ENCODE data around the gene LEKR1. TPM values are rescaled to one million over a fixed set of nuclear protein-coding genes. Genes with fewer than 3 reads are reported as not detected.

The LEKR1 gene
- total and polyA plus RNA-seq, 2 of the 13 experiments (the other 11 are each of a cell fraction or from before 2014, with no cell fraction given): 0.49 to 1.5 TPM

GRCh38 chr3:157088601-157089454 is 262.7 kb downstream of the LEKR1 start (continued):
- peak; percentile 65 to 84; a peak in 3 of 4 replicates for TF ChIP-seq HMGXB4 (CRISPR knock-in tag; IDR thresholded peaks at IDR 0.05; ENCODE audit: borderline replicate concordance in 1 of 2, low read depth in 1 of 2)
- peak; percentile 84; the same call in 1 of the 2 replicates for TF ChIP-seq ZNF225 (CRISPR knock-in tag; IDR thresholded peaks at IDR 0.05)
- TF ChIP-seq ZNF589 (CRISPR knock-in tag; conservative IDR thresholded peaks at IDR 0.05): peak; percentile 83
- peak; percentile 78; the same call in 1 of the 2 replicates for TF ChIP-seq ZNF780A (CRISPR knock-in tag; IDR thresholded peaks at IDR 0.05)
- no peak for TF ChIP-seq ZNF850 (CRISPR knock-in tag; conservative IDR thresholded peaks at IDR 0.05)
- TF ChIP-seq ZNF282 (IDR thresholded peaks at IDR 0.05; ENCODE audit: partially characterized antibody): no peak
- TF ChIP-seq PAX8 (CRISPR knock-in tag; IDR thresholded peaks at IDR 0.05; ENCODE audit: borderline replicate concordance): peak; percentile 89; the same call in 1 of the 2 replicates
- TF ChIP-seq ZNF710 (CRISPR knock-in tag; IDR thresholded peaks at IDR 0.05; ENCODE audit: borderline replicate concordance): peak; percentile 91
- peak; percentile 74; the same call in 1 of the 2 replicates for TF ChIP-seq HINFP (CRISPR knock-in tag; IDR thresholded peaks at IDR 0.05; ENCODE audit: low read depth)
- no peak; the same call in 1 of the 2 replicates for TF ChIP-seq ZXDC (CRISPR knock-in tag; IDR thresholded peaks at IDR 0.05)
- peak; percentile 88 for TF ChIP-seq THAP7 (CRISPR knock-in tag; IDR thresholded peaks at IDR 0.05)
- TF ChIP-seq ASH2L (IDR thresholded peaks at IDR 0.05; ENCODE audit: insufficient read length, low read depth, low read length): peak; percentile 87
- TF ChIP-seq ZFP1 (CRISPR knock-in tag; IDR thresholded peaks at IDR 0.05): no peak; the same call in 1 of the 2 replicates
- no peak for TF ChIP-seq ZMAT5 (CRISPR knock-in tag; IDR thresholded peaks at IDR 0.05; ENCODE audit: borderline replicate concordance, low read depth)
- peak; percentile 87 for TF ChIP-seq PHF21A (CRISPR knock-in tag; IDR thresholded peaks at IDR 0.05)
- TF ChIP-seq MTERF4 (CRISPR knock-in tag; IDR thresholded peaks at IDR 0.05): peak; percentile 90; the same call in 1 of the 2 replicates
